ENCODE measurements around the gene KCTD20.

DNA sequence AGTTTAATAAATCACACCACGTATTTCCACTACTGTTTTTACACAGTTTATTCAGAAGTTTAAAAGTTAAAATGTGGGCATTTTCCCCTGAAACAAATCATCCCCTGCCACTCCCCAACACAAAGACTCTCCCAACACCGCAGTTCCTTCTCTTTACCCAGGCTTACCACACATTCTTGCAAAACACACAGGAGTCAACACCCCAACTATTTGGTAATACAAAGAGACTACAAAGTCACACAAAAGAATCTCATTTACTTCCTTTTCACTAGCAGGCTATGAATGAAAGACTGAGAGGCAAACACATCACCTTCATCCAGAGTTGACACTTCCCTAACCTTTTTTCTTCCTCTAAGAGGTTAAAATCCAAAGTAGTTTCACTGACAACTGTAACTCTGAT, 51.1 kb downstream of the KCTD20 start:
- TF ChIP-seq POLR2A (conservative IDR thresholded peaks at IDR 0.05) (no peak), ZNF316 (IDR thresholded peaks at IDR 0.05) (no peak), SMARCA5 (IDR thresholded peaks at IDR 0.05) (no peak), ELF4 (CRISPR knock-in tag; IDR thresholded peaks at IDR 0.05) (no peak), HDAC1 (IDR thresholded peaks at IDR 0.05) (no peak), IRF9 (tag; IDR thresholded peaks at IDR 0.05) (no peak), HDAC6 (IDR thresholded peaks at IDR 0.05; ENCODE audit: low read depth, low read length) (no peak)
- TF ChIP-seq, protein P1, sequence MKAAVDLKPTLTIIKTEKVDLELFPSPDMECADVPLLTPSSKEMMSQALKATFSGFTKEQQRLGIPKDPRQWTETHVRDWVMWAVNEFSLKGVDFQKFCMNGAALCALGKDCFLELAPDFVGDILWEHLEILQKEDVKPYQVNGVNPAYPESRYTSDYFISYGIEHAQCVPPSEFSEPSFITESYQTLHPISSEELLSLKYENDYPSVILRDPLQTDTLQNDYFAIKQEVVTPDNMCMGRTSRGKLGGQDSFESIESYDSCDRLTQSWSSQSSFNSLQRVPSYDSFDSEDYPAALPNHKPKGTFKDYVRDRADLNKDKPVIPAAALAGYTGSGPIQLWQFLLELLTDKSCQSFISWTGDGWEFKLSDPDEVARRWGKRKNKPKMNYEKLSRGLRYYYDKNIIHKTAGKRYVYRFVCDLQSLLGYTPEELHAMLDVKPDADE (conservative IDR thresholded peaks at IDR 0.05; ENCODE audit: control insufficient read depth, low read depth, low read length): no peak
